ENCODE measurements around the gene TRAF2.
A peak's percentile ranks its signal among the peaks of the same experiment; 100 is the strongest.
"Not testable (repeated sequence)": the region's sequence is repeated elsewhere in the genome, so short reads cannot be mapped to it uniquely, and the experiment has no call there.

The TRAF2 gene, protein sequence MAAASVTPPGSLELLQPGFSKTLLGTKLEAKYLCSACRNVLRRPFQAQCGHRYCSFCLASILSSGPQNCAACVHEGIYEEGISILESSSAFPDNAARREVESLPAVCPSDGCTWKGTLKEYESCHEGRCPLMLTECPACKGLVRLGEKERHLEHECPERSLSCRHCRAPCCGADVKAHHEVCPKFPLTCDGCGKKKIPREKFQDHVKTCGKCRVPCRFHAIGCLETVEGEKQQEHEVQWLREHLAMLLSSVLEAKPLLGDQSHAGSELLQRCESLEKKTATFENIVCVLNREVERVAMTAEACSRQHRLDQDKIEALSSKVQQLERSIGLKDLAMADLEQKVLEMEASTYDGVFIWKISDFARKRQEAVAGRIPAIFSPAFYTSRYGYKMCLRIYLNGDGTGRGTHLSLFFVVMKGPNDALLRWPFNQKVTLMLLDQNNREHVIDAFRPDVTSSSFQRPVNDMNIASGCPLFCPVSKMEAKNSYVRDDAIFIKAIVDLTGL

DNA sequence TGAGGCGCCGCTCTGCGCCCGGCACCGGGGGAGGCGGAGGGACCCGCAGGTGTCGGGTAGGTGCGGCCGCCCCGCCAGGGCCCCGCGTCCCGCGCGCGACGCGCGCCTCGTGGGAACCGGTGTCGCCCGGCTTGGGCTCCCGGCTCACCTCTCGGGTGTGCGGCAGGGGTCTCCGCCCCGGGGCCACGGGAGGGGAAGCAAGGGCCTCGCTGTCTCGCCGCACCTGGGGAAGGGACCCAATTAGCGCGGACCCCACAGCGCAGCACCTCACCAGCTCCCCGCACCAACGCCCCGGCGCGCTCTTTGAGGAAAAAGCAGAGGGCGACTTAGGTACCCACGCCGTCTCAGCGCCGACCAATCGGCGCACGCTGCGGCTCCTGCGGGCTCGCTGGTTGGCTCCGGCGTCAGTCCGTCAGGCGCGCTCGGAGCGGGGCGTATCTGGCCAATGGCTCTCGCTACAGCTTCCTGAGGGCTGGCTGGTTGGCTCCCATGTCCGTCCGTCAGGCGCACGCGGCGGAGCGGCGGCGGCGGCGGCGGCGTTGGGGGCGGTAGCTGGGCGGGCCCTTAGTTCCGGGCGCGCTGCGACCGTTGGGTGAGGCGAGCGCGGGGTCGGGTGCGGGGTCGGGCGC lies at the start of gene TRAF2:
Gene TRAF2 (plus strand): TSS at position 567 of the 629 bp plus-strand sequence. CDS start 12,225 bp downstream, outside the sequence.
- peak; percentile 97 for DNase-seq

DNA sequence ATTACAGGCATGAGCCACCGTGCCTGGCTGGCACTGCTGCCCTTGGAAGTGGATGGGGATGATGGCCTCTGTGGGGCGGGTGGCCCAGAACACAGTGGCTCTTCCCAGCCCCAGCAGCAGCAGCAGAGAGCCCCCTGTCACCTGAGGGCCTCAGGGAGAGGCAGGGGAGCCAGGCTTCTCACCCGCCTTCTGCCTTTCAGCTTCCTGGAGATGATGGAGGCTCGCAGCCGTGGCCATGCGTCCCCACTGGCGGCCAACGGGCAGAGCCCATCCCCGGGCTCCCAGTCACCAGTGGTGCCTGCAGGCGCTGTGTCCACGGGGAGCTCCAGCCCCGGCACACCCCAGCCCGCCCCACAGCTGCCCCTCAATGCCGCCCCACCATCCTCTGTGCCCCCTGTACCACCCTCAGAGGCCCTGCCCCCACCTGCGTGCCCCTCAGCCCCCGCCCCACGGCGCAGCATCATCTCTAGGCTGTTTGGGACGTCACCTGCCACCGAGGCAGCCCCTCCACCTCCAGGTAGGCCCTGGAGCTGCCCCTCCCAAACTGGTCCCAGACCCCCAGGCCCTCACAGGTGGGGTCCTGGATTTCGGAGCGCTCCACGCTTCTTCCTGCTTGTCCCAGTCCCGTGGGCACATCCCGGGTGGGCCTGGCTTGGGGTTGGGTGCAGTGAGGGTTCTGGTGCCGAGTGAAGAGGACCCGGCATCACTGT lies 49.0 kb upstream of the TRAF2 start:
- DNase-seq, result no peak

DNA sequence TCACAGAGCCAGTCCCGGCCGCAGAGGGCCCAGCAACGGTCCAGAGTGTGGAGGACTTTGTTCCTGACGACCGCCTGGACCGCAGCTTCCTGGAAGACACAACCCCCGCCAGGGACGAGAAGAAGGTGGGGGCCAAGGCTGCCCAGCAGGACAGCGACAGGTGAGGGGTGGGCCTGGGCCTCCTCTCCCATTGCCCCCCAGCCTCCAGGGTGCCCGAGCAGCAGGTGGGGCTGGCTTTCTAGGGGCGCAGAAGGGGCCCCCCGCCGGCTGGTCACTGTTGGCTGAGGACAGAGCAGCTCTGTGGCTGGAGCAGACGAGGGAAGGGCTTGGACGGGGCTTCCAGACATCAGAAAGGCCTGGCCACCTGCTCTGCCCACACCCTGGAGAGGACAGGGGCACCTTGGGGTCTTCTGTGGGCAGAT lies 48.4 kb upstream of the TRAF2 start:
- not testable (repeated sequence) for DNase-seq

DNA sequence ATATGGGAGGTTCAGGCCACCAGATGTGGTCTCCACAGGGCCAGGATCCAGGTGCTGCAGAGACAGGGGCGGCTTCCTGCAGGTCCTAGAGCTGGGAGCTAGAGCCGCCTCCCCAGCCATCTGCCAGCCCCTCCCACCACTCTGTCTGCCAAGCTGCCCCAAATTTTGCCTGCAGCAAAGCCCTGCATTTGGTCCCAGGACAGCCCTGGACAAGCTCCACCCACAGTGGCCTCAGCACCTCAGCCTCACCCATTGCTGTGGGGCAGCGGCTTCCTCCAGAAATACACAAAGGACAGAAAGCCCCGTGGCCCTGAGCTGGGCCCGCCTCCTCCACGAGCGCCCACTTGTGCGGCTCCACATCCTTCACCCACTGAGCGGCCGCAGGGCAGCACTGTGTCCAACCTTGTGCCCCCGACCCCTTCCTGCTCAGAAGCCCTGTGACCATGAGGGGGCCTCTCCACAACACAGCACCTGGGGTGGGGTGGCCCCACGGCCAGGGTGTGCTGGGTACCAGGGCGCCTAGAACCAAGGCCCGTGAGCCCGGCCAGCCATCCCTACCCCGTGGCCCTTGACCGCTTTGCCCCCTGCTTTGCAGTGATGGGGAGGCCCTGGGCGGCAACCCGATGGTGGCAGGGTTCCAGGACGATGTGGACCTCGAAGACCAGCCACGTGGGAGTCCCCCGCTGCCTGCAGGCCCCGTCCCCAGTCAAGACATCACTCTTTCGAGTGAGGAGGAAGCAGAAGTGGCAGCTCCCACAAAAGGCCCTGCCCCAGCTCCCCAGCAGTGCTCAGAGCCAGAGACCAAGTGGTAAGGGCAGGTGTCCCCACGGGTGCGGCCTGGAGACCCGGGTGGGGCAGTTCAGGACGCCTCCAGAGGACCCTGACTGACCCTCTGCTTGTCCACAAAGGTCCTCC lies 47.7 kb upstream of the TRAF2 start:
- no peak for DNase-seq

DNA sequence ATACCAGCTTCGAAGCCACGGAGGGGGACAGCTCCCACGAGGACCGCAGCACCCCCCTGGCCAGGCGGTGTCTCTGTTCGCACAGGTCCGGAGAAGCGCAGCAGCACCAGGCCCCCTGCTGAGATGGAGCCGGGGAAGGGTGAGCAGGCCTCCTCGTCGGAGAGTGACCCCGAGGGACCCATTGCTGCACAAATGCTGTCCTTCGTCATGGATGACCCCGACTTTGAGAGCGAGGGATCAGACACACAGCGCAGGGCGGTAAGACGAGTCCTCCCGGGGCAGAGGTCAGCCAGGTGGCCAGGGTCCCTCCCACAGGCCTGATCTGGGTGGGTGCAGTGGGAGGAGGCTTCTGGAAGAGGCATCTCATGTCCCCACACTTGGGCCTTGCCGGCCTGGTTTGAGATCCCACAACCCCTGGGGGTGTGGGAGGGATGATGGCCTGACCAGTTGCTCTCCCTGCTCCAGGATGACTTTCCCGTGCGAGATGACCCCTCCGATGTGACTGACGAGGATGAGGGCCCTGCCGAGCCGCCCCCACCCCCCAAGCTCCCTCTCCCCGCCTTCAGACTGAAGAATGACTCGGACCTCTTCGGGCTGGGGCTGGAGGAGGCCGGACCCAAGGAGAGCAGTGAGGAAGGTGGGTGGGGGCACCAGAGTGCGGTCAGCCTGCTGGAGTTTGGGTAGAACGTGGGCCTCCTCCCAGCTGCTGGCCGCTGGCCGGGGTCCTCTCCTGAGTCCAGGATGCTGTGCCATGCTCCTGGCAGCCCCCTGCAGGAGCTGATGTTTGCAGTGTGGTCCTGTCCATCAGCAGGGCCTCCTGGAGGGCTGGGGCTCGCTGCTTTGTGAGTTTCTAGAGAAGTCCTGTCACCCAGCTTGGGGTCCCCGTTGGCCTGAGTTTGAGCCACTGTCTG lies 46.8 kb upstream of the TRAF2 start:
- no peak for DNase-seq

DNA sequence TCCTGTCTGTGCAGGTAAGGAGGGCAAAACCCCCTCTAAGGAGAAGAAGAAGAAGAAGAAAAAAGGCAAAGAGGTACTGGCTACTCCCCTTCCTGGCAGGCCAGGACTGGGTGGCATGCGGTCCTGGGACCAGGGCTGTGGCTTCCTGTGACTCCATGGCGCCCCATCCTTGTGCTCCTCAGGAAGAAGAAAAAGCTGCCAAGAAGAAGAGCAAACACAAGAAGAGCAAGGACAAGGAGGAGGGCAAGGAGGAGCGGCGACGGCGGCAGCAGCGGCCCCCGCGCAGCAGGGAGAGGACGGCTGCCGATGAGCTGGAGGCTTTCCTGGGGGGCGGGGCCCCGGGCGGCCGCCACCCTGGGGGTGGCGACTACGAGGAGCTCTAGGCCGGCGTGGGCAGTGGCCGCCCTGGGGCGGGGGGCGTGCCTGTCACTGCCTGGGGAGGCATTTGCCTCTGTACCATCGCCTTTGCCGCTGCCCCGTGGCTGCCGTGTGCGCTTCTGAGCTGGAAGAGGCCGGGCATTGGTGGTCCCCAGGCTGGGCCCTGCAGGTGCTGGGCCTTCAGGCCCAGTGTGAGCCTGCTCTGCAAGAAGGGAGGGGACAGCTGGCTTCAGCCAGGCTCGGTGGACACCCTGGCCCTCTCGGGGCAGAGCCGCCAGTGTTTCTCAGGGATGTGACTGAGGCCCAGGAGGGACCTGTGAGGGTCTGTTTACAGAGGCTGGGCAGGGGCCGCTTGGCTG lies 46.0 kb upstream of the TRAF2 start:
- DNase-seq, result no peak

DNA sequence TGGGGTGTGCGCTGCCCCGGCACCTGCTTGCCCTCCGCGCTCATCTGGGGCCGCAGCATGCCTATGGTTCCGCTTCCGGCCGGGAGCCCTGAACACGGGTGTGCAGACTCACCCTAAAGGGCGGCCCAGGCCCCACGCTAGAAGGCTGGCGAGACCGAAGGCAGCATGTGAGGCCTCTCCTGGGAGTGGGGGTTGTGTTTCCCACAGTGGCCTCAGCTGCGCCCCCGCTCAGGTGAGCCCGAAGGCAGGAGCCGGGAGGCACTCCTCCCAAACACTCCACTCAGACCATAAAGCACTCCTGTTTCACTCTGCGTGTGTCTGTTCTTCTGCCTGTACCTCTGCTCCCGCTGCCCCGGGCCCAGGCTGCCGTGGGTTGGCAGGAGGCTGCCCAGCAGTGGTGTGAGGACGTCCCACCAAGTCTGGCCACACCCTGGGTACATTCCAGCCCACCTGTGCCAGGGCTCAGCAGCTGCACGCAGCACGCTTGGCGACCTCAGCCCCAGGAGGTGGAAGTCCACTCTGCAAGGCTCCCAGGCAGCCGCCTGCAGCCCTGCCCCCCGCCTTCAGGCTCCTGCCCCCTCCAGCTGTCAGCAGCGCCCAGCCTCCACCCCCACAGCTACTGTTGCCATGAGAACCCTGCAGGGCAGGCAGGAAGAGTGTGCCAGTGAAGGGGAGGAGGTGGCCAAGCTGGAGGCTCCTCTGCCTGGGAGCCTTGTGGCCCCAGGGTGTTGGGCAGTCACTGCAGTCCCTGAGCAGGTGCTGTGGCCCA lies 45.3 kb upstream of the TRAF2 start:
- DNase-seq, result peak; percentile 94

DNA sequence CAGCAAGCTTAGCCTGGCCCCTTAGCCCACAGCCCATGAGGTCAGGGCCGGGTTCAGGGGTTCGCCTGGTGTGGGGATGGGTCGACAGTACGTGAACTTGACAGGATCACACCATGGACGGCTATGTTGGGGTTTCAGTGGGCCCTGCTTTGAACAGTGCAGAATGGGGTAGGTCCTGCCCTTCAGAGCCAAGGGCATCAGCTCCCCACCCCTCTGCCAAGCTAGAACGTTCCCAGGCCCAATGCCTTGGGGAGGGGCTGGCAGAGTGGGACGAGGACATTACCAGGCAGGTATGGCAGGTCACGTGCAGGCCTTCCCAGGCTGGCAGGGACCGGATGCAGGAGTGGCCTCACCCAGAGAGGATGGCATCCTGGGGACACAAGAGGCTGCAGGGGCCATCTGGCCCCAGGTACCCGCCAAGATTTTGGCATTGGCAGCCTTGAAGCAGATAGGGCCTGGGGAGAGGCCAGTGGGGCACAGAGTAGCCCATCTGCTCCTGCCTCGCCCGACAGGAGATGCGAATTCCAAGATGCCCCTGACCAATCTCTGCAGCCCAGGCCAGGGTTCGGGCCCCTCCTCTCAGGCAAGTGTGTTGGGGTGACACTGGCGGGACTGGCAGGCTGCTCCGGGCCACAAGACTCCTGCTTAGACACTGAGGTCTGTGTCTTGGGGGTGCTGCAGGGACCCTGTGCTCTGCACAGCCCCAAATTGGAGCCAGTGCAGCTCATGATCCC lies 44.5 kb upstream of the TRAF2 start:
- DNase-seq, result peak; percentile 21

DNA sequence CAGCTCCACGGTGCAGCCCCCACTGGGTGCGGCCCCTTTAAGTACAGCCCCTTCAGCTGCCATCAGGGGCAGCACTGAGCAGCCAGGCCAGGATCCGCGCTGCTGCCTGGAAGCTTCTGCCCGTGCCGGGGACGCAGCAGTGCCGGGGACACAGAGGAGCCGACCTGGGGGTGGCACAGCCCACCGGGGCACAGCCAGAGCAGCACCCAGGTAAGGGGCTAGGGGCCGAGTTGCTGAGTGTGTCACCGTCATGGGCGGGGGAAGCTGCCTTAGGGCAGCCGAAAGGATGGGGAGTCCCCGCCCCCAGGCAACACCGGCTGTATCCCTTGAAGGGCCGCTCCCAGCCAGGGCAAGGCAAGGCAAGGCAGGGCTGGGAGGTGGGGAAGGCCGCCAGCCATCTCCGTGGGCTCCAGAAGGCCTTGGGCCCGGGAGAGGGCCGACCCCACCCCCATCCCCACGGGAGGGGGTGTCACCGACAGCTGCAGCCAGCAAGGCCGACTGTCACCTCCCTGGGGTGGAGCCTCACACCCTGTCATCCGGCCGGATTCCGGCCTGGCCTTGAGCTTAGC lies 43.9 kb upstream of the TRAF2 start, which contains the start of gene AJM1:
Gene AJM1 (plus strand): TSS at position 99 of the 569 bp plus-strand sequence. CDS start 1,937 bp downstream, outside the sequence.
- DNase-seq, result peak; percentile 66

DNA sequence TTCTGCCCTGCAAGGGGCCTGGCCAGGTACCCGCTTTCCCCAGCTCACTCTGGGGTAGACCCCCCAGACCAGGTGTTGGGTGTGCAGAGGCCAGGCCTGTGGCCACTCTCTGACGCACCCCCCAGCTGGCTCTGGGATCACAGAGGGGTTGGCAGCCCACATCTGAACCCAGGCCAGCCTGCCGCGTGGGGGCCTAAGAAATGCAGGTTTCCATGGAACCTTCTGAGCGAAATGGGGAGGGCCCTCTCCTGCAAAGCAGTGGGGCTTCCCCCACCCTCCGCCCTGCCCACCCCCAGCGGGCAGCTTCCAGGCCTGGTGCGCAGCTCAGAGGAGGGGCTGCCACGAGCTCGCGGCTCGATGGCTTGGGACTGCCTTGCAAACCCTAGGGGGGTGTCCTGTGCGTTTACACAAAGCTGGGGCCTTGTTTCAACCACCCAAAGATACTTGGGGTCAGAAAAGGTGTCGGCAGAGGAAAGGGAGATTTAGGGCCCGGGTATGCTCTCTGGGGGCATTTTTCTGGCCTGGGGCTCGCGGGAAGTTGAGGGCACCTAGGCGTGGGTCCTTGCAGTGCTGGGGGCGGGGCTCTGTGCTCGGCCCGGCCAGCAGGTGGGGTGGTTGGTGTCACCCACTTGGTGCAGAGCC lies 43.0 kb upstream of the TRAF2 start:
- DNase-seq, result not testable (repeated sequence)

DNA sequence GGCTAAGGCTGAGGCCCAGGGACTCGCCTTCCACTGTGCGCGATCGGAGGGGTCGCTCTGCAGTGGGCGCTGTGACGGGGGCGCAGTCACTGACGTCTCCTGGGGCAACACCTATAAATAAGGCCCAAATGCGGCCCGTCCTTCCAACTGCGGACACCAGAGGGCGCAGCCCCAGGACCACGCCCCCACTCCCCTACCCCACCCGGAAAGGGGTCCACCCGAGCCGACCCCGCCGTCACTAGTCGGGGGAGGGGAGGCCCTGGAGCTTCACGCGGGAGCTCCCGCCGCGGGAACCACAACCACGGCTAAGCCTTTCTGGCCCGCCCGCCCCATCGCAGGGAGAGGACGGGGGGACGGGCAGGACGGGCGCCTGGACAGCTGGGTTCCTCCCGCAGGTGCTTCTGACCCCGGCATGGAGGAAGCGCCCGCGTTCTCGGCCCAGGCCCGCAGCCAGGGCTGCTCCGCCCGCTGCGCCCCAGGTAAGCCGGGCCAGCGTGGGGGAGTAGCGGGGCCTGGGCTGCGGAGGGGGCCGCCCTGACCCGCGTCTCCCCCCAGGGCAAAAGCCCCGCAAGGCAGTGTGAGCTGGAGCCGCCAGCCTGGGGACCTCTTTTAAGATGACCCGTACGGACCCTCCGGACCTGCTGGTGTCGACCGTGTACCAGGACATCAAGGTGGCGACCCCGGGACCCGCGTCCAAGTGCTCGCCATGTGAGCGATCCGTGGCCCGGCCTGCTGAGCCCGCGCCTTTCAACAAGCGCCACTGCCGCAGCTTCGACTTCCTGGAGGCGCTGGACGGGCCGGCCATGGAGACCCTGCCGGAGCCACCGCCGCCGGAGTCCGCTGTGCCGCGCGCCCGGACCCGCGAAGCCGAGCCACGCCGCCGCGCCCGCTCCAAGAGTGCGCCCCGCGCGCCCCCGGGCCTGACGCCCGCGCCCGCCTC lies 42.2 kb upstream of the TRAF2 start:
- not testable (repeated sequence) for DNase-seq

DNA sequence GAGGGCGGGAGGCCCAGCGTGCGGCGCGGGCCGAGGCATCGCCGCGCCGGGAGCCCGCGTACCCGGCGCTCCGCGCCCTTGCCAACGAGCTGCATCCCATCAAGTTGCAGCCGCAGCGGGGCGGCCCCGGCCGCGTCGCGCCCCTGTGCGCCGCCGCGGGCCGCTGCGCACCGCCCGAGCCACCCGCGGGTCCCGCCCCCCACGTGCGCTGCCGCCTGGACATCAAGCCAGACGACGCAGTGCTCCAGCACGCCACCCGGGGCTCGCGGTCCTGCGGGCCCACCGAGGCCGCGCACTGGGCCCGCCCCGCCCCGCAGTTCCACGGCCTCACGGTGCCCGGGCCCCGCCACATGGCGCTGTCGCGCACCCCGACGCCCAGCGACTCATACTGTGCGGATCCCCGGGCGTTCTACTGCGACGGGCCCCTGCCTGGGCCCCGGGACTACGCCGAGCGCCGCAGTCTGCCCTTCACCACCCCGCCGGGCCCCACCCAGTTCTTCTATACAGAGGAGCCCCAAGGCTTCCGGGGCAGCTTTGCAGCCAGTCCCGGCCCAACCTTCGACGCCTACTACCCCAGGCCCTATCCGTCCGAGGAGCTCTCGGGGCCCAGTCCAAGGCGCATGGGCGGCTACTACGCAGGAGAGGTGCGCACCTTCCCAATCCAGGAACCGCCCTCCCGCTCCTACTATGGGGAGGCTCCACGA lies 41.4 kb upstream of the TRAF2 start:
- no peak for DNase-seq

DNA sequence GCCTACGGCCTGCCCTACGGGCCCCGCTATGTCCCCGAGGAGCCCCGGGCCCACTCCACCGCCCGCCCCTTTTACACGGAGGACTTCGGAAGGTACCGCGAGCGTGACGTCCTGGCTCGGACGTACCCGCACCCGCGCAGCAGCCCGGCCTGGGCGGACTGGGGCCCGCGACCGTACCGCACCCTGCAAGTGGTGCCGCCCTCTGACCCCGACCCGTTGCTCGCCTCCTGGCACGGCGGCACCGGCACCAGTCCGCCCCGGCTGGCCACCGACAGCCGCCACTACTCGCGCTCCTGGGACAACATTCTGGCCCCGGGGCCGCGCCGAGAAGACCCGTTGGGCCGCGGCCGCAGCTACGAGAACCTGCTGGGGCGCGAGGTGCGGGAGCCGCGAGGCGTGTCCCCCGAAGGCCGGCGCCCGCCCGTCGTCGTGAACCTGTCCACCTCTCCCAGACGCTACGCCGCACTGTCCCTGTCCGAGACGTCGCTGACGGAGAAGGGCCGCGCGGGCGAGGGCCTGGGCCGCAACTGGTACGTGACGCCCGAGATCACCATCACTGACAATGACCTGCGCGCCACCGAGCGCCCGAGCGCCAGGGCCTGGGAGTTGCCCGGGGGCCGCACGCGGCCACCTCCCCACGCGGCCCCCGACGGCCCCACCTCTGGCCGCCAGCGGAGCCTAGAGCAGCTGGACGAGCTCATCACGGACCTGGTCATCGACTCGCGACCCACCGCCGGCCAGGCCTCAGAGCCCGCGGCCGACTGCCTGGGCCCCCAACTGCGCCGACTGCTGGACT lies 40.7 kb upstream of the TRAF2 start:
- no peak for DNase-seq

DNA sequence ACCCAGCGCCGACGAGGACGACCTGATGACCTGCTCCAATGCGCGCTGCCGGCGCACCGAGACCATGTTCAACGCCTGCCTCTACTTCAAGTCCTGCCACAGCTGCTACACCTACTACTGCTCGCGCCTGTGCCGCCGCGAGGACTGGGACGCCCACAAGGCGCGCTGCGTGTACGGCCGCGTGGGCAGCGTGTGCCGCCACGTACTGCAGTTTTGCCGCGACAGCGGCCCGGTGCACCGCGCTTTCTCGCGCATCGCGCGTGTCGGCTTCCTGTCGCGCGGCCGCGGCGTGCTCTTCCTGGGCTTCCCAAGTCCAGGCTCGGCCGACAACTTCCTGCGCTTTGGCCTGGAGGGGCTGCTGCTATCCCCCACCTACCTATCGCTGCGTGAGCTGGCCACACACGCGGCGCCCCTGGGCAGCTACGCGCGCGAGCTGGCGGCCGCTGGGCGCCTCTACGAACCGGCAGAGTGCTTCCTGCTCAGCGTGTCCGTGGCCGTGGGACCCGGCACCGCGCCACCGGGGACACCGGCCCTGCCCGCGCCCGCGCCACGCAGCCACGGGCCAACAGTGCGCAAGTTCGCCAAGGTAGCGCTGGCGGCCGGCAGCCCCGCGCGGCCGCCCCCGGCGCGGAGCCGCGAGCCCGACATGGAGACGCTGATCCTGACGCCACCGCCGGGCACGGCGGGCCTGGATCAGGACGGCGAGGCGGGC lies 39.8 kb upstream of the TRAF2 start:
- no peak for DNase-seq
